ENCODE data around the gene SIAH3. TPM values are rescaled to one million over a fixed set of nuclear protein-coding genes. Genes with fewer than 3 reads are reported as not detected.
"Not testable (repeated sequence)": the region's sequence is repeated elsewhere in the genome, so short reads cannot be mapped to it uniquely, and the experiment has no call there.

SIAH3 gene
- total RNA-seq, 1 donor from 2014 or later: 9.8 TPM

DNA sequence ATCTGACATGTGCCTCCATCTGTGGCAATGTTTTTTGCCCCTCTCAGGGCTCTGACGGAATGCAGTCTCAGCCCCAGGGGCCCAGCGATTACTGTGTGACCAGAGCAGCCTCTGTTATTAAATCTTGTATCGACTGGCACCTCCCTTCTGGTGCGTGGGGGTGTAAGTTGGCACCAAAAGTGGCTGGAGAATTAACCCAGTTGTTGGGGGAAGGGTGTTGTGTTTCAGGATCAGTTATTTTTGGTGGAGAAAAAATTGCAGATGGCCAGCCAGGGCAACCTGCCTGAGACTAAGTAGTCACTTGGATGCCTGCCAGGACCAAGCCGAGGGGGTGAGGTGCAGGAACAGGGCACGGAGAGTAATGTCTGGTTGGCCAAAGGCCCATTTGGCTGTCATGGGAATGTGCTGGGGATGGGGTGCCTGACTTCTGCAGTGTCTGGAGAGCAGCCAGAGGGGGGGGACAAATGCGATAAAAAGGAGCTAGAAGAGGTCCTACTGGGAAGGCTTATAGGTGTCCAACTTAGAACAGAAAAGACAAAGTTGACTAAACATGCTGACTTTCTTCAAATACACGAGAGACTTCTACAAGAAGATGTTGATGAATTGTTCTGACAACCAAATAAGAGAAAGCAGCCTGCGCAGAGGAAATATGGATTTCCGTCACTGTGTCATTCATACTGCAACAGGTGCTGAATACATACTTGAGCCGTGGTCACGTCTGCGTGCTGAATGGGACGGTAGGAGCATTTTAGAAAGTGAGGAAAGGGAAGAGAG, 69.8 kb downstream of the SIAH3 start:
- DNase-seq: no peak

DNA sequence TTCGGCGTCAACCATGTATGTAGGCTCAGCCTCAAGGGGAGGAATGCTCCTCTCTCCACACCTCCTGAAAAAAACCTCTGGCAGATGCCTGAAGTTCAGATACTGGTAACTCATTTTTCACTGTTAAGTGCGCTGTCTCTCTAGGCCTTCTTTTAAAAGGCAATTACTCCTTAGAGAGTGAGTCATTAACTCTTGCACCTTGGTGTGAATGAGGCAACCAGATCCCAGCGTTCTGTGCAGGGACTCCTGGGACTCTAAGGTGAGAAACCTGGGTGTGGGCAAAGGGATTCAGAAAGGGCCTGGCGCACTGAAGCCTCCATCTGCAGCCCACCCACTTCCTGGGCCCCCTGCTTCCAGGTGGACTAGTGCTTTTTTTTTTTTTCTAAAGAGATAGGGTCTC, 71.7 kb downstream of the SIAH3 start:
- DNase-seq: no peak

DNA sequence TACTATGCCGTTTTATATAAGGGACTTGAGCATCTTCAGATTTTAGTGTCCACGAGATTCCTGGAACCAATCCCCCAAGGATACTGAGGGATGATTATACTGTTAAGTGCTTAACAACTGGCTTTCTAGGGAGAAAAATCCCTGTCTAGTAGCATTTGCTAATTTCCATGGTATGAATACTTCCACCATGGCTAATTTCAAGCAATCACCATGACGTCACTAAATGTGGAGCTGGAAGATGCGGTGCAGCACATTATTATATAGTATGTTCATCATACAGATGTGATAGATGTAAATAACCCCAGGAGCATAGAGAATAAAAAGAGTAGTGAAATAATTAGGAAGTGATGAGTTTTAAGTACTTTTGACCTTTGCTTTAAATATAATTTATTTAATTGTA, 72.7 kb downstream of the SIAH3 start:
- DNase-seq: no peak

DNA sequence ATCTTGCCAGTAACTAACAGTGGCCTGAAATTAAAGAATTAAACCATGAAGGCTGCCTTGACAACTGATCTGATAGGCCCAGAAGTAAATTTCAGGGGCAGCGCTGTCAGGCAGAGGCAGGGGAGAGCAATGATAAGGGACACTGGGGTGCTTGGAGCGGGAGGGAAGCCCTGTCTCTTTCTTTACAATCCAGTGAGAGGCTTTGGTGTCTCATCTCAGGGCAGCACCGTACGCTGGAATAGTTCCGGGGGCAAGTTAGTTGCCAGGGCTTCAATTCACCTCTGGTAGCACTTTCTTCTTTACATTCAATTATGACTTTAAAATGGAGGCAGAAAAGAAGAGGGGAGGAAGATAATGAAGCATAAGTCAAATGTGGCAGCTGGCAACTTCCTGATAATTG, 74.8 kb downstream of the SIAH3 start:
- DNase-seq: no peak

- no peak for DNase-seq
Measured at GRCh38 chr13:45775401-45775963, 76.1 kb downstream of the SIAH3 start.

DNA sequence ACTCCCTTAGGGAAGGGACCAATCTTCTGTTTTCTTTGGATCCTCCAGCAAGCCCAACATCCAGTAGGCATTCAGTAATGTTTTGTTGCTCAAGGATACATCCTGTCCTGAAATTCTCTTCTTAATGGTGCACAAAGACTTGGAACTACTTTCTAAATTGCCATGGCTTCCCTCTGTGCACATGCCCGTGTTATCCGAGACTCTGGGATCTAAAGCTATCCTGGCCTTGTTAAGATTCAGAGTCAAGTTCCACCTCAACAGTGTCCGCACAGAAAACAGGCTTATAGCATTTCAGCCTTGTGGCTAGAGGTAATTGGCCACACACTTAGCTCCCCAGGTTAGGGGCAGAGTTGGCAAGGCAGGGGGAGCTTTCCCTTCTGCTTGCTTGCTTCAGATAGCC, 77.6 kb downstream of the SIAH3 start:
- no peak for DNase-seq

GRCh38 chr13:45773236-45773635, 78.3 kb downstream of the SIAH3 start:
- DNase-seq: no peak

GRCh38 chr13:45770886-45771285, 80.7 kb downstream of the SIAH3 start:
- DNase-seq: no peak

- DNase-seq: no peak
Measured at GRCh38 chr13:45768656-45769479, 82.7 kb downstream of the SIAH3 start.

DNA sequence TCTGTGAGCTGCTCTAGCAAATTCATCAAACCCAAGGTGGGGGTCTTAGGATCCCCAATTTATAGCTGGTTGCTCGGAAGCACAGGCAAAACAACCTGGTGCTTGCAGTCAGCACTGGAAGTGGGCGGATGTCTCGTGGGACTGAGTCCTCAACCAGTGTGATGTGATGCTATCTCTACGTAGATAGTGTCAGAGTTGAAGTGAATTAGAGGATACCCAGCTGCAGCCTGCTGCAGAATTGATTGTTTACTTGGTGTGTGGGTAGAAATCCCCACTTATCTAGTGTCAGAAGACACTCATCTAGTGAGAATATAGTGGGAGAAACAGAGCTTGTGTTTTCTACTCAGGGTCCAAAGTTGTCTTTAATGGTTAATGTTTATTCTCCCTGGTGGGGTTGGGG, 86.1 kb downstream of the SIAH3 start:
- DNase-seq: no peak

- no peak for DNase-seq
Measured at GRCh38 chr13:45763419-45763818, 88.1 kb downstream of the SIAH3 start.

GRCh38 chr13:45757589-45757988, 94.0 kb downstream of the SIAH3 start:
- not testable (repeated sequence) for DNase-seq

- not testable (repeated sequence) for DNase-seq
Measured at GRCh38 chr13:45756498-45756897, 95.1 kb downstream of the SIAH3 start.

- no peak for DNase-seq
Measured at GRCh38 chr13:45752510-45752909, 99.0 kb downstream of the SIAH3 start.

GRCh38 chr13:45751885-45752284, 99.7 kb downstream of the SIAH3 start:
- DNase-seq: no peak

- DNase-seq: no peak
Measured at GRCh38 chr13:45750566-45750965, 101.0 kb downstream of the SIAH3 start.

GRCh38 chr13:45748941-45749759, 102.4 kb downstream of the SIAH3 start:
- DNase-seq: no peak

- no peak for DNase-seq
Measured at GRCh38 chr13:45747071-45747470, 104.5 kb downstream of the SIAH3 start.

DNA sequence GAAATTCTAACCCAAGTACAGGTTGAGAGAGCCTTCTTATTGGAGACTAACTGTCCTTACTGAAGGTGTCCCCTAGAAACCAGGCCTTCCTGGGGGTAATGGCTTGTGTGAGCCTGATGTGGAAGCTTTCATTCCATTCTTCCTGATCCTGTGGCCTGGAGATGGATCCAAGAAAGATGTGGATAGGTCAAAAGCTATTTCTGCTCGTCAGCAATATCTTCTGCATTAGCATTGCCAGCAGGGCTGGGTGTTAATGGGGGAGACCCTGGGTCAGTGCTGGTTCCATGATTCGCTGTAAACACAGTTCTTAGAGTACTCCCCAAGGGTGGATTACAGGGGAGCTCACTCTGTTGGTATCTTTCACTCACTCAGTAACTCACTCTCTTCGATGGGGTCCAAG, 106.6 kb downstream of the SIAH3 start:
- no peak for DNase-seq

DNA sequence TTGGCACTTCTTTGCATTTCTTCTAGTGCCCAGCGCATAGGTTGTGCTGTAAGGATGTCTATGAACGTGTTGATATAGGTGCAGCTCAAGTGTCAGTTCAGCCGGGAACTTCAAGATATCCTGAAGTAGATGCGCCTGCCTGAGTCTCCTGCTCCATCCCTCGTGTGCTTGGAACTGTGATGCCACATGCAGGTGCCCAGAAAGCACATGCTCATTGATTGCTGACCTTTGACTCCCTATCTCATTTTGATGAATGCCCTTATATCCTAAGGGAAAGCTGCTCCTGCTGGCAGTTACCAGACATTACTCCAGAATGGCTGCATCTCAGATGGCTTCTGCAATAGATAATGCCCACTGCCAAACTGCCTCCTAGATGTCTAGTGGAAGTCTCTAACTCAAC, 108.6 kb downstream of the SIAH3 start:
- DNase-seq: no peak

- DNase-seq: no peak
Measured at GRCh38 chr13:45737571-45738017, 114.0 kb downstream of the SIAH3 start.

- DNase-seq: no peak
Measured at GRCh38 chr13:45733361-45733760, 118.2 kb downstream of the SIAH3 start.

Measured in occipital lobe (tissue), 2 donors.